ENCODE measurements around the gene ACAP3.

DNA sequence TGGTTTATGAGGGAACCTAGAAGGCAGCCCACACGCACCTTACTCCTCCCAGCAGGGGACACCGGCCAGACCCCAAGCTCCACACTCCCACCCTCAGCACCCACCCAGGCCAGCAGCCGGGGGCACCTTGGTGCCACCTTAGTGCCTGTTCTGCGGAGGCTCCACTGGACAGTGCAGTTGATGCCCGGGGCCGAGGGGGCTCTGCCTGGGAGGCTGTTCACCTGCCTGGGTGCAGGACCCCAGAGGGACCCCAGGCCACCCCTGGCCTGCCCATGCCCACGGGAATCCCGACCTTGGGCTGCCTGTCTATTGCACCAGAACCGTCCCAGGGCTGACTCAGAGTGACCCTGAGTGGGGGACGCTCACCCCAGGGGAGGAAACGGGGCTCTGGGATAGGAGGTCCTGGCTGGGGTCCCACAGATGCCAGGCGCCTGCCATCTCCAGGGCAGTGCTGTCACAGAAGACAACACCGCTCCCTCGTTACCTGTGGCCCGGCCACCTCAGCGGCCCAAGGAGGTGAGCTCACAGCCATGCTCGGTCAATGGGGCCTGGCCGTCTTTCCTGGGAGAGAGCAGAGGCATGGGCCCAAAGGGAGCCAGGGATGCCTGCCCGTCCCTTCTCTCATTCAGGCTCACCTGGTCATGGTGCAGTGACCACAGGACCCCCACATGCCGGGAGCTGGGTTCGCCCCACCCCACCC lies 26.8 kb downstream of the ACAP3 start:
- TF ChIP-seq, protein P1, sequence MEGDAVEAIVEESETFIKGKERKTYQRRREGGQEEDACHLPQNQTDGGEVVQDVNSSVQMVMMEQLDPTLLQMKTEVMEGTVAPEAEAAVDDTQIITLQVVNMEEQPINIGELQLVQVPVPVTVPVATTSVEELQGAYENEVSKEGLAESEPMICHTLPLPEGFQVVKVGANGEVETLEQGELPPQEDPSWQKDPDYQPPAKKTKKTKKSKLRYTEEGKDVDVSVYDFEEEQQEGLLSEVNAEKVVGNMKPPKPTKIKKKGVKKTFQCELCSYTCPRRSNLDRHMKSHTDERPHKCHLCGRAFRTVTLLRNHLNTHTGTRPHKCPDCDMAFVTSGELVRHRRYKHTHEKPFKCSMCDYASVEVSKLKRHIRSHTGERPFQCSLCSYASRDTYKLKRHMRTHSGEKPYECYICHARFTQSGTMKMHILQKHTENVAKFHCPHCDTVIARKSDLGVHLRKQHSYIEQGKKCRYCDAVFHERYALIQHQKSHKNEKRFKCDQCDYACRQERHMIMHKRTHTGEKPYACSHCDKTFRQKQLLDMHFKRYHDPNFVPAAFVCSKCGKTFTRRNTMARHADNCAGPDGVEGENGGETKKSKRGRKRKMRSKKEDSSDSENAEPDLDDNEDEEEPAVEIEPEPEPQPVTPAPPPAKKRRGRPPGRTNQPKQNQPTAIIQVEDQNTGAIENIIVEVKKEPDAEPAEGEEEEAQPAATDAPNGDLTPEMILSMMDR (IDR thresholded peaks at IDR 0.05), result no peak
- no peak for TF ChIP-seq POLR2A (IDR thresholded peaks at IDR 0.05)
- no peak for TF ChIP-seq EP300 (IDR thresholded peaks at IDR 0.05)

Measured in tibial nerve (tissue), 4 donors.